HL-60 (cell line): ENCODE results near the gene ASCC3.

ENCODE experiments used
- DNase-seq, 2 experiments: peaks; one replicate each; pipeline ENCODE4 v3.0.0-alpha.2; 2010 to 2020; ENCODE audit warnings: low read depth in 1 of 2, low spot score in 1 of 2
- H3K27ac ChIP-seq: fragments of 250-450 bp; sonication (Bioruptor Pico); replicated peaks from 2 replicates; pipeline ENCODE4 v1.5.1; 2020; ENCODE audit warnings: mild to moderate bottlenecking, moderate library complexity
- H3K27me3 ChIP-seq: fragments of 250-450 bp; sonication (Bioruptor Pico); 2 replicates; pipeline ENCODE4 v1.5.1; 2021; ENCODE audit warnings: mild to moderate bottlenecking, moderate library complexity; ENCODE audit not compliant: insufficient read depth, poor library complexity, severe bottlenecking
- H3K4me3 ChIP-seq: replicated peaks from 2 replicates; pipeline ENCODE4 v1.5.1; 2011; ENCODE audit warnings: mild to moderate bottlenecking, control low read depth, low read length; ENCODE audit not compliant: insufficient read depth
- CTCF ChIP-seq: IDR thresholded peaks from one replicate; pipeline ENCODE4 v1.5.1; 2011; ENCODE audit warnings: low read length, control low read depth, inconsistent platforms; ENCODE audit not compliant: insufficient read depth
- GABPA ChIP-seq: IDR thresholded peaks from 2 replicates; pipeline ENCODE4 v1.6.1; 2012; ENCODE audit warnings: low read depth
- POLR2AphosphoS5 ChIP-seq: IDR thresholded peaks from 2 replicates; pipeline ENCODE4 v1.6.1; 2012; ENCODE audit warnings: low read depth
- REST ChIP-seq: IDR thresholded peaks from 2 replicates; pipeline ENCODE4 v1.6.1; 2012; ENCODE audit warnings: low read depth; ENCODE audit not compliant: insufficient replicate concordance
- SPI1 ChIP-seq: IDR thresholded peaks from 2 replicates; pipeline ENCODE4 v1.6.1; 2012; ENCODE audit warnings: low read depth, mild to moderate bottlenecking, borderline replicate concordance

Gene ASCC3

GRCh38 chr6:100574836-100575235 lies 306.3 kb downstream of the ASCC3 start:
- no peak for TF ChIP-seq POLR2AphosphoS5
- TF ChIP-seq CTCF: no peak
- no peak for TF ChIP-seq REST
- TF ChIP-seq GABPA: no peak
- TF ChIP-seq SPI1: no peak
- H3K27me3 ChIP-seq: no peaks in the 10 kb centered on the region
- no peak for DNase-seq
- H3K4me3 ChIP-seq: no peak overlapping the region
- no peak overlapping the region for H3K27ac ChIP-seq

- no peak overlapping the region for H3K27ac ChIP-seq
- H3K4me3 ChIP-seq: no peak overlapping the region
- H3K27me3 ChIP-seq: no peaks in the 10 kb centered on the region
- TF ChIP-seq SPI1: no peak
- no peak for TF ChIP-seq REST
- TF ChIP-seq GABPA: no peak
- DNase-seq: no peak
Observed at GRCh38 chr6:100573166-100573565, 308.0 kb downstream of the ASCC3 start.

GRCh38 chr6:100568255-100568654 lies 312.9 kb downstream of the ASCC3 start:
- DNase-seq: no peak
- no peaks in the 10 kb centered on the region for H3K27me3 ChIP-seq
- H3K27ac ChIP-seq: no peak overlapping the region
- TF ChIP-seq POLR2AphosphoS5: no peak
- TF ChIP-seq SPI1: no peak
- TF ChIP-seq REST: no peak
- no peak for TF ChIP-seq CTCF
- TF ChIP-seq GABPA: no peak
- no peak overlapping the region for H3K4me3 ChIP-seq

- no peak for TF ChIP-seq REST
- no peak for TF ChIP-seq GABPA
- no peak for TF ChIP-seq POLR2AphosphoS5
- TF ChIP-seq SPI1: no peak
- no peak for TF ChIP-seq CTCF
- H3K27me3 ChIP-seq: no peaks in the 10 kb centered on the region
- no peak for DNase-seq
- H3K4me3 ChIP-seq: no peak overlapping the region
- no peak overlapping the region for H3K27ac ChIP-seq
Observed at GRCh38 chr6:100566563-100566962, 314.6 kb downstream of the ASCC3 start.
